H1 (cell line): Measurements from ENCODE around the gene ZDHHC9. TPM values are rescaled to one million over a fixed set of nuclear protein-coding genes. Genes with fewer than 3 reads are reported as not detected.

Experiments
- CTCF ChIA-PET: fragments of 300-600 bp; sonication (Branson Sonifier 250); formaldehyde crosslinking; loops from one replicate; lab custom pipeline; 2021; ENCODE audit not compliant: partially characterized antibody; lab: Charles Lee
- POLR2A ChIA-PET: fragments of 300-600 bp; sonication (Branson Sonifier 250); formaldehyde crosslinking; loops from one replicate; lab custom pipeline; 2021; ENCODE audit warnings: inconsistent platforms; ENCODE audit not compliant: partially characterized antibody; lab: Charles Lee
- DNase-seq, 2 experiments: peaks; one replicate each; pipeline versions ENCODE4 v3.0.0 to v3.0.0-alpha.2; 2010 to 2022; ENCODE audit warnings: low spot score in 2 of 2, low read depth in 1 of 2, mixed read lengths in 1 of 2
- FAIRE-seq: peaks from 2 replicates; lab custom pipeline; 2011; peaks lifted over from hg19 to GRCh38; lab: Jason Lieb, UNC
- H2AFZ ChIP-seq: 2 replicates; pipeline ENCODE4 v1.8.1; 2012; ENCODE audit warnings: low read length, inconsistent platforms
- H2AK5ac ChIP-seq: 2 replicates; pipeline ENCODE4 v1.6.1; 2013; ENCODE audit warnings: low read depth, low read length
- H2BK120ac ChIP-seq: replicated peaks from 2 replicates; pipeline ENCODE3; 2013; ENCODE audit warnings: low read depth, low read length, inconsistent platforms
- H2BK12ac ChIP-seq: 2 replicates; pipeline ENCODE4 v1.6.1; 2013; ENCODE audit warnings: low read depth, low read length
- H2BK15ac ChIP-seq: 2 replicates; pipeline ENCODE4 v1.6.1; 2013; ENCODE audit warnings: low read length
- H2BK20ac ChIP-seq: 2 replicates; pipeline ENCODE4 v1.6.1; 2013; ENCODE audit warnings: low read length
- H2BK5ac ChIP-seq: 2 replicates; pipeline ENCODE4 v1.6.1; 2013; ENCODE audit warnings: low read depth, low read length
- H3K14ac ChIP-seq: 2 replicates; pipeline ENCODE4 v1.6.1; 2013; ENCODE audit warnings: inconsistent platforms; ENCODE audit not compliant: insufficient read length
- H3K18ac ChIP-seq: 2 replicates; pipeline ENCODE4 v1.6.1; 2013; ENCODE audit warnings: low read length; ENCODE audit errors: extremely low read depth
- H3K23ac ChIP-seq: 2 replicates; pipeline ENCODE4 v1.6.1; 2013; ENCODE audit warnings: inconsistent platforms; ENCODE audit not compliant: insufficient read length
- H3K23me2 ChIP-seq: 2 replicates; pipeline ENCODE4 v1.6.1; 2013; ENCODE audit warnings: low read depth, low read length
- H3K27ac ChIP-seq: 2 replicates; pipeline ENCODE4 v1.6.1; 2011; ENCODE audit warnings: low read depth, low read length, inconsistent platforms
- H3K27me3 ChIP-seq, 4 experiments: replicated peaks in 1 of 4; 1 replicate in 1 of 4; 2 replicates in 3 of 4; pipeline versions ENCODE4 v1.6.1 to v1.8.1; 2011 to 2013; ENCODE audit warnings: low read length in 3 of 4, mild to moderate bottlenecking in 3 of 4, inconsistent platforms in 2 of 4, mixed read lengths in 2 of 4, moderate library complexity in 1 of 4; ENCODE audit not compliant: control insufficient read depth in 3 of 4, insufficient read depth in 3 of 4; ENCODE audit errors: extremely low read depth in 1 of 4
- H3K36me3 ChIP-seq, 4 experiments: 2 replicates each; pipeline versions ENCODE4 v1.6.1 to v1.8.1; 2011 to 2013; ENCODE audit warnings: mild to moderate bottlenecking in 4 of 4, low read length in 3 of 4, moderate library complexity in 2 of 4, control low read depth in 1 of 4, inconsistent platforms in 1 of 4; ENCODE audit not compliant: insufficient read depth in 4 of 4, control insufficient read depth in 2 of 4
- H3K4ac ChIP-seq: replicated peaks from 2 replicates; pipeline ENCODE3; 2013; ENCODE audit warnings: low read length, low read depth, mixed read lengths, inconsistent platforms; ENCODE audit not compliant: insufficient read length
- H3K4me1 ChIP-seq, 4 experiments: replicated peaks in 1 of 4; 1 replicate in 1 of 4; 2 replicates in 3 of 4; pipeline versions ENCODE4 v1.6.1 to v1.8.1; 2011 to 2013; ENCODE audit warnings: low read length in 3 of 4, inconsistent platforms in 2 of 4, mixed read lengths in 1 of 4; ENCODE audit not compliant: insufficient read depth in 4 of 4, control insufficient read depth in 3 of 4
- H3K4me2 ChIP-seq, 2 experiments: 2 replicates each; pipeline versions ENCODE4 v1.6.1 to v1.8.1; 2011 to 2013; ENCODE audit warnings: low read depth in 2 of 2, low read length in 2 of 2, control low read depth in 1 of 2, inconsistent platforms in 1 of 2, mild to moderate bottlenecking in 1 of 2; ENCODE audit not compliant: insufficient read depth in 1 of 2
- H3K4me3 ChIP-seq, 4 experiments: fragments of 200-600, 300-600 bp in 1 of 4; sonication (generic), shearing (Covaris generic), sonication (Bioruptor Twin) in 1 of 4; 2 replicates each; pipeline versions ENCODE4 v1.5.1 to v1.8.1; 2011 to 2016; ENCODE audit warnings: low read length in 4 of 4, low read depth in 3 of 4, control low read depth in 2 of 4, inconsistent platforms in 2 of 4, mild to moderate bottlenecking in 2 of 4, mixed read lengths in 1 of 4, moderate library complexity in 1 of 4; ENCODE audit not compliant: insufficient read depth in 2 of 4; ENCODE audit errors: extremely low read depth in 1 of 4
- H3K56ac ChIP-seq: replicated peaks from 2 replicates; pipeline ENCODE3; 2013; ENCODE audit warnings: low read depth, mild to moderate bottlenecking, mixed read lengths, low read length, inconsistent platforms; ENCODE audit not compliant: insufficient read length
- H3K79me1 ChIP-seq: 2 replicates; pipeline ENCODE4 v1.6.1; 2013; ENCODE audit warnings: low read depth, low read length, control low read depth
- H3K79me2 ChIP-seq, 2 experiments: 2 replicates each; pipeline versions ENCODE4 v1.6.1 to v1.8.1; 2012 to 2013; ENCODE audit warnings: low read length in 2 of 2, mild to moderate bottlenecking in 2 of 2, inconsistent platforms in 1 of 2; ENCODE audit not compliant: insufficient read depth in 2 of 2, control insufficient read depth in 1 of 2
- H3K9ac ChIP-seq, 4 experiments: replicated peaks in 1 of 4; 1 replicate in 1 of 4; 2 replicates in 3 of 4; pipeline versions ENCODE4 v1.6.1 to v1.8.1; 2011 to 2013; ENCODE audit warnings: low read depth in 3 of 4, low read length in 3 of 4, control low read depth in 2 of 4, mild to moderate bottlenecking in 2 of 4, moderate library complexity in 2 of 4, inconsistent platforms in 1 of 4; ENCODE audit errors: extremely low read depth in 1 of 4
- H3K9me3 ChIP-seq, 2 experiments: 2 replicates each; pipeline versions ENCODE4 v1.6.1 to v1.8.1; 2012 to 2013; ENCODE audit warnings: mild to moderate bottlenecking in 2 of 2, moderate library complexity in 2 of 2, control low read depth in 1 of 2, inconsistent platforms in 1 of 2, low read depth in 1 of 2, low read length in 1 of 2, mixed read lengths in 1 of 2; ENCODE audit not compliant: insufficient read depth in 2 of 2
- H4K20me1 ChIP-seq, 2 experiments: replicated peaks in 1 of 2; 2 replicates each; pipeline versions ENCODE3 to v1.8.1; 2011 to 2013; ENCODE audit warnings: inconsistent platforms in 2 of 2, low read length in 2 of 2, mild to moderate bottlenecking in 1 of 2; ENCODE audit not compliant: insufficient read depth in 2 of 2, control insufficient read depth in 1 of 2
- H4K5ac ChIP-seq: 2 replicates; pipeline ENCODE4 v1.6.1; 2013; ENCODE audit warnings: low read length, low read depth, mixed read lengths, inconsistent platforms; ENCODE audit not compliant: insufficient read length
- H4K8ac ChIP-seq: 2 replicates; pipeline ENCODE4 v1.8.0; 2013; ENCODE audit warnings: mild to moderate bottlenecking, moderate library complexity, low read length, inconsistent platforms; ENCODE audit not compliant: insufficient read depth; ENCODE audit errors: extremely low read depth
- H4K91ac ChIP-seq: replicated peaks from 2 replicates; pipeline ENCODE3; 2013; ENCODE audit warnings: low read length, mixed read lengths, inconsistent platforms; ENCODE audit not compliant: insufficient read length
- CEBPB ChIP-seq: IDR thresholded peaks from 2 replicates; pipeline ENCODE4 v1.6.1; 2012; ENCODE audit warnings: low read depth, low read length
- CTBP2 ChIP-seq: IDR thresholded peaks from 2 replicates; pipeline ENCODE4 v1.7.0; 2011; ENCODE audit warnings: borderline replicate concordance, mild to moderate bottlenecking, moderate library complexity, mixed read lengths, low read length; ENCODE audit not compliant: insufficient read depth, insufficient read length
- EZH2 ChIP-seq: fragments of 200-600 bp; sonication (generic); IDR thresholded peaks from 2 replicates; pipeline ENCODE4 v1.7.1; 2012; ENCODE audit warnings: low read depth, mild to moderate bottlenecking, moderate library complexity, low read length, inconsistent platforms; ENCODE audit not compliant: severe bottlenecking
- HDAC2 ChIP-seq, 2 experiments: fragments of 300-600 bp in 1 of 2; sonication (generic) in 1 of 2; IDR thresholded peaks; 2 replicates each; pipeline ENCODE4 v1.6.1; 2011 to 2012; ENCODE audit warnings: low read depth in 2 of 2, low read length in 2 of 2, mild to moderate bottlenecking in 2 of 2, moderate library complexity in 2 of 2, borderline replicate concordance in 1 of 2, inconsistent platforms in 1 of 2
- JUN ChIP-seq: IDR thresholded peaks from 2 replicates; pipeline ENCODE4 v1.6.1; 2011; ENCODE audit warnings: low read depth, mild to moderate bottlenecking, improper control_type of control experiment, low read length
- POLR2A ChIP-seq, 2 experiments: IDR thresholded peaks; 1 replicate in 1 of 2; 2 replicates in 1 of 2; pipeline ENCODE4 v1.6.1; 2011; ENCODE audit warnings: low read depth in 2 of 2, low read length in 2 of 2, mild to moderate bottlenecking in 2 of 2; ENCODE audit errors: control extremely low read depth in 1 of 2
- RBBP5 ChIP-seq: IDR thresholded peaks from 2 replicates; pipeline ENCODE4 v1.7.1; 2012; ENCODE audit warnings: low read depth, mild to moderate bottlenecking, inconsistent platforms, low read length, moderate library complexity, borderline replicate concordance
- SIN3A ChIP-seq, 2 experiments: IDR thresholded peaks in 1 of 2; conservative IDR thresholded peaks in 1 of 2; 2 replicates each; pipeline ENCODE4 v1.6.1; 2011 to 2012; ENCODE audit warnings: low read length in 2 of 2, improper control_type of control experiment in 1 of 2, low read depth in 1 of 2, mild to moderate bottlenecking in 1 of 2
- SIX5 ChIP-seq: IDR thresholded peaks from 2 replicates; pipeline ENCODE4 v1.6.1; 2011; ENCODE audit warnings: mild to moderate bottlenecking, low read depth, low read length
- TAF7 ChIP-seq: optimal IDR thresholded peaks from 2 replicates; pipeline ENCODE3; 2011; ENCODE audit warnings: low read depth, mild to moderate bottlenecking, inconsistent platforms, low read length, moderate library complexity, borderline replicate concordance
- WGBS, 2 experiments: shearing (Covaris generic) in 1 of 2; methylation state at CpG; one replicate each; pipeline versions ENCODE4 v1.1.6 to v1.1.7; 2013 to 2015; ENCODE audit warnings: low lambda C conversion rate in 2 of 2, mixed read lengths in 2 of 2, inconsistent platforms in 1 of 2, low coverage in 1 of 2, missing lambda C conversion rate in 1 of 2; ENCODE audit not compliant: insufficient replicate concordance in 2 of 2, insufficient coverage in 1 of 2, insufficient read length in 1 of 2; ENCODE audit errors: extremely low coverage in 1 of 2, missing lambda C conversion rate in 1 of 2; 5-methylcytosine and 5-hydroxymethylcytosine counted together
- polyA plus RNA-seq, 7 experiments: library from polyadenylated mRNA; depleted of rRNA in 3 of 7; stranded (reverse) in 5 of 7; unstranded in 2 of 7; fragments of >200 nt in 5 of 7; fragments of 200-250 nt in 2 of 7; gene quantifications; 1 replicate in 5 of 7; 2 replicates in 1 of 7; 4 replicates in 1 of 7; pipeline versions ENCODE4 v1.2.1 to v1.2.3, GENCODE V29; 2011 to 2013; ENCODE audit warnings: missing spikeins in 2 of 7, mixed read lengths in 2 of 7
- total RNA-seq: library from RNA; stranded (reverse); fragmentation: NEBNext Ultra II Directional; extraction: Animal tissue kit (Norgen Biotek cat#: 25700); gene quantifications from 2 replicates; pipeline ENCODE4 v1.2.1, GENCODE V29; 2021
- TF ChIP-seq, protein P1 (sequence below): IDR thresholded peaks from 2 replicates; pipeline ENCODE4 v1.6.1; 2012; ENCODE audit warnings: inconsistent platforms

Gene ZDHHC9
- total and polyA plus RNA-seq, 2 of the 8 experiments (the other 6 are each of a cell fraction or from before 2014, with no cell fraction given) = 18.1 to 28.3 TPM

DNA sequence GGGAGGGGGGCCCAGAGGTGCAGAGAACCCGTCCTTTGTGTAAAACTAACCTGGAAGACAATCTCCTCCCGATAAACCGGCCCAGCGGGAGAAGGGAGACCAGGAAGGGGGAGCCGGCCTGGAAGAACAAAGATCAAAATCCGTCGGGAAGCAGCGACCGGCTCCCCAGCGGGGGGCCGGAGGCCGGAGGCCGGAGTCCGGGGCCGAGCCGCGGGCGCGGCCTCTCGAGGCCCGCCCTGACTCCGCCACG lies 552 bp downstream of the ZDHHC9 start:
- FAIRE-seq (no peak), DNase-seq (peak in 1 of 2 experiments; percentile 52)
- Histone ChIP-seq H4K20me1 (peaks cover 0 to 3% of the 10 kb centered on the region in 2 experiments), H3K4me2 (peak overlapping the region; percentile 69 to 82), H2BK5ac (no peak overlapping the region), H4K8ac (no peak overlapping the region; the same call in 1 of the 2 replicates), H3K4me3 (peak overlapping the region; percentile 64 to 85 (median 76)), H2BK12ac (no peak overlapping the region), H4K5ac (no peak overlapping the region), H3K79me1 (no peaks in the 10 kb centered on the region; the same call in 1 of the 2 replicates), H3K36me3 (peaks cover 0 to 5% (median 0%) of the 10 kb centered on the region in 4 experiments; a peak in 1 of 8 replicates), H3K18ac (no peak overlapping the region), H2BK20ac (no peak overlapping the region), H2AK5ac (no peak overlapping the region), H3K4me1 (no peaks in the 10 kb centered on the region), H2BK120ac (no peak overlapping the region), H3K23me2 (no peaks in the 10 kb centered on the region; the same call in 1 of the 2 replicates), H4K91ac (no peak overlapping the region), H2AFZ (peak overlapping the region; percentile 70; the same call in 1 of the 2 replicates), H3K27ac (no peak overlapping the region; the same call in 1 of the 2 replicates), H3K14ac (no peak overlapping the region), H3K56ac (no peak overlapping the region), H3K9me3 (no peaks in the 10 kb centered on the region), H3K79me2 (peaks cover 0 to 20% of the 10 kb centered on the region in 2 experiments; a peak in 1 of 4 replicates), H3K27me3 (no peaks in the 10 kb centered on the region), H3K23ac (no peak overlapping the region), H2BK15ac (no peak overlapping the region), H3K4ac (no peak overlapping the region), H3K9ac (peak overlapping the region in 3 of 4 experiments; percentile 13 to 57 (median 47); a peak in 5 of 7 replicates)
- 0% methylated on average over 2 of the region's 23 CpGs; no CpG with 5 or more reads in 1 of the 2 experiments for WGBS, 2 experiments
- CTCF ChIA-PET = interaction anchor here (0.6 kb wide), 1 partner anchor 233 kb away, joined by 3 read pairs; no protein-coding TSS in a partner anchor
- POLR2A ChIA-PET = interaction anchor here (1.0 kb wide), 1 partner anchor 88 kb away, joined by 3 read pairs; no protein-coding TSS in a partner anchor
- no peak for TF ChIP-seq JUN
- no peak for TF ChIP-seq CTBP2
- no peak for TF ChIP-seq SIN3A (conservative IDR thresholded peaks at IDR 0.05 in 1 of 2, IDR thresholded peaks at IDR 0.05 in 1 of 2; ENCODE audit: low read depth in 1 of 2, low read length in 2 of 2)
- no peak for TF ChIP-seq CEBPB
- no peak for TF ChIP-seq SIX5
- peak in 1 of 2 experiments; percentile 31; a peak in 2 of 3 replicates for TF ChIP-seq POLR2A (IDR thresholded peaks at IDR 0.05; ENCODE audit: control extremely low read depth in 1 of 2, low read depth in 2 of 2, low read length in 2 of 2)
- TF ChIP-seq EZH2 = no peak
- TF ChIP-seq RBBP5 = no peak; the same call in 1 of the 2 replicates
- no peak for TF ChIP-seq TAF7
- TF ChIP-seq, protein P1, sequence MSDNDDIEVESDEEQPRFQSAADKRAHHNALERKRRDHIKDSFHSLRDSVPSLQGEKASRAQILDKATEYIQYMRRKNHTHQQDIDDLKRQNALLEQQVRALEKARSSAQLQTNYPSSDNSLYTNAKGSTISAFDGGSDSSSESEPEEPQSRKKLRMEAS = no peak
- 0 out of 4 replicates have a peak, but pooled peaks of 1 of the 2 experiments have one; percentile 48 for TF ChIP-seq HDAC2 (IDR thresholded peaks at IDR 0.05; ENCODE audit: borderline replicate concordance in 1 of 2, low read depth in 2 of 2, low read length in 2 of 2)
